Measurements from ENCODE around the gene SOX5.

DNA sequence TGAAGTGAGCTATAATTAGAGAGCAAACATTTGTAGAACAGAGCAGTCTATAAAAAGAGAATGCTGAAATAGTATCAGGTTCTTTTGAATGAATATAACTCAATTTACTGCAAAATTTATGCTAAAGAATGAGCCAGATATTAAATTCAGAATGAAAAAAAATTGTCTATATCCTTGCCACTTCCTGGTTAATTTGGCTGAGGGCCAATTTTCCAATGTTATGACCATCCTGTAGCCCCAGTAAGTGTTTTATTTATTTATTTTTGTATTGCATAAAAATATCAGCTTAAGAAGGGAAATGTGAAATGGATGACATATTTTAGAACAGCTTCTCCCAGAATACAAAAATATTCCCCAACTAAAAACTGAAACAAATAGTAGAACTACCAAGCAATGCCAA is 263.4 kb downstream of the SOX5 start:
- TF ChIP-seq, protein P1, sequence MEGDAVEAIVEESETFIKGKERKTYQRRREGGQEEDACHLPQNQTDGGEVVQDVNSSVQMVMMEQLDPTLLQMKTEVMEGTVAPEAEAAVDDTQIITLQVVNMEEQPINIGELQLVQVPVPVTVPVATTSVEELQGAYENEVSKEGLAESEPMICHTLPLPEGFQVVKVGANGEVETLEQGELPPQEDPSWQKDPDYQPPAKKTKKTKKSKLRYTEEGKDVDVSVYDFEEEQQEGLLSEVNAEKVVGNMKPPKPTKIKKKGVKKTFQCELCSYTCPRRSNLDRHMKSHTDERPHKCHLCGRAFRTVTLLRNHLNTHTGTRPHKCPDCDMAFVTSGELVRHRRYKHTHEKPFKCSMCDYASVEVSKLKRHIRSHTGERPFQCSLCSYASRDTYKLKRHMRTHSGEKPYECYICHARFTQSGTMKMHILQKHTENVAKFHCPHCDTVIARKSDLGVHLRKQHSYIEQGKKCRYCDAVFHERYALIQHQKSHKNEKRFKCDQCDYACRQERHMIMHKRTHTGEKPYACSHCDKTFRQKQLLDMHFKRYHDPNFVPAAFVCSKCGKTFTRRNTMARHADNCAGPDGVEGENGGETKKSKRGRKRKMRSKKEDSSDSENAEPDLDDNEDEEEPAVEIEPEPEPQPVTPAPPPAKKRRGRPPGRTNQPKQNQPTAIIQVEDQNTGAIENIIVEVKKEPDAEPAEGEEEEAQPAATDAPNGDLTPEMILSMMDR (conservative IDR thresholded peaks at IDR 0.05; ENCODE audit: low read depth in 2 of 2): no peak
- TF ChIP-seq EZH2phosphoT487 (IDR thresholded peaks at IDR 0.05; ENCODE audit: unreplicated experiment): no peak
- TF ChIP-seq, protein P2, sequence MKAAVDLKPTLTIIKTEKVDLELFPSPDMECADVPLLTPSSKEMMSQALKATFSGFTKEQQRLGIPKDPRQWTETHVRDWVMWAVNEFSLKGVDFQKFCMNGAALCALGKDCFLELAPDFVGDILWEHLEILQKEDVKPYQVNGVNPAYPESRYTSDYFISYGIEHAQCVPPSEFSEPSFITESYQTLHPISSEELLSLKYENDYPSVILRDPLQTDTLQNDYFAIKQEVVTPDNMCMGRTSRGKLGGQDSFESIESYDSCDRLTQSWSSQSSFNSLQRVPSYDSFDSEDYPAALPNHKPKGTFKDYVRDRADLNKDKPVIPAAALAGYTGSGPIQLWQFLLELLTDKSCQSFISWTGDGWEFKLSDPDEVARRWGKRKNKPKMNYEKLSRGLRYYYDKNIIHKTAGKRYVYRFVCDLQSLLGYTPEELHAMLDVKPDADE (IDR thresholded peaks at IDR 0.05): no peak
- TF ChIP-seq EZH2 (IDR thresholded peaks at IDR 0.05; ENCODE audit: low read depth, unreplicated experiment): no peak
- TF ChIP-seq CREB1 (CRISPR knock-in tag; IDR thresholded peaks at IDR 0.05; ENCODE audit: low read depth): no peak
- TF ChIP-seq, protein P3, sequence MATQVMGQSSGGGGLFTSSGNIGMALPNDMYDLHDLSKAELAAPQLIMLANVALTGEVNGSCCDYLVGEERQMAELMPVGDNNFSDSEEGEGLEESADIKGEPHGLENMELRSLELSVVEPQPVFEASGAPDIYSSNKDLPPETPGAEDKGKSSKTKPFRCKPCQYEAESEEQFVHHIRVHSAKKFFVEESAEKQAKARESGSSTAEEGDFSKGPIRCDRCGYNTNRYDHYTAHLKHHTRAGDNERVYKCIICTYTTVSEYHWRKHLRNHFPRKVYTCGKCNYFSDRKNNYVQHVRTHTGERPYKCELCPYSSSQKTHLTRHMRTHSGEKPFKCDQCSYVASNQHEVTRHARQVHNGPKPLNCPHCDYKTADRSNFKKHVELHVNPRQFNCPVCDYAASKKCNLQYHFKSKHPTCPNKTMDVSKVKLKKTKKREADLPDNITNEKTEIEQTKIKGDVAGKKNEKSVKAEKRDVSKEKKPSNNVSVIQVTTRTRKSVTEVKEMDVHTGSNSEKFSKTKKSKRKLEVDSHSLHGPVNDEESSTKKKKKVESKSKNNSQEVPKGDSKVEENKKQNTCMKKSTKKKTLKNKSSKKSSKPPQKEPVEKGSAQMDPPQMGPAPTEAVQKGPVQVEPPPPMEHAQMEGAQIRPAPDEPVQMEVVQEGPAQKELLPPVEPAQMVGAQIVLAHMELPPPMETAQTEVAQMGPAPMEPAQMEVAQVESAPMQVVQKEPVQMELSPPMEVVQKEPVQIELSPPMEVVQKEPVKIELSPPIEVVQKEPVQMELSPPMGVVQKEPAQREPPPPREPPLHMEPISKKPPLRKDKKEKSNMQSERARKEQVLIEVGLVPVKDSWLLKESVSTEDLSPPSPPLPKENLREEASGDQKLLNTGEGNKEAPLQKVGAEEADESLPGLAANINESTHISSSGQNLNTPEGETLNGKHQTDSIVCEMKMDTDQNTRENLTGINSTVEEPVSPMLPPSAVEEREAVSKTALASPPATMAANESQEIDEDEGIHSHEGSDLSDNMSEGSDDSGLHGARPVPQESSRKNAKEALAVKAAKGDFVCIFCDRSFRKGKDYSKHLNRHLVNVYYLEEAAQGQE (IDR thresholded peaks at IDR 0.05; ENCODE audit: unreplicated experiment): no peak
- no peak for TF ChIP-seq POLR2AphosphoS5 (IDR thresholded peaks at IDR 0.05; ENCODE audit: low read depth)
- no peak for TF ChIP-seq ZNF114 (CRISPR knock-in tag; IDR thresholded peaks at IDR 0.05)
- TF ChIP-seq JUNB (IDR thresholded peaks at IDR 0.05; ENCODE audit: unreplicated experiment): no peak
- no peak for TF ChIP-seq STAT1 (IDR thresholded peaks at IDR 0.05; ENCODE audit: unreplicated experiment)
